GM19043 (cell line): ENCODE results near the gene PSTK.

Experiments used
- ATAC-seq: cut with Tn5 transposase; IDR thresholded peaks from one replicate; pipeline ENCODE4 v1.9.1; 2021; ENCODE audit warnings: low read depth; ENCODE audit not compliant: unreplicated experiment

PSTK gene

GRCh38 chr10:123017421-123018165 lies 37.4 kb downstream of the PSTK start:
- no peak for ATAC-seq

DNA sequence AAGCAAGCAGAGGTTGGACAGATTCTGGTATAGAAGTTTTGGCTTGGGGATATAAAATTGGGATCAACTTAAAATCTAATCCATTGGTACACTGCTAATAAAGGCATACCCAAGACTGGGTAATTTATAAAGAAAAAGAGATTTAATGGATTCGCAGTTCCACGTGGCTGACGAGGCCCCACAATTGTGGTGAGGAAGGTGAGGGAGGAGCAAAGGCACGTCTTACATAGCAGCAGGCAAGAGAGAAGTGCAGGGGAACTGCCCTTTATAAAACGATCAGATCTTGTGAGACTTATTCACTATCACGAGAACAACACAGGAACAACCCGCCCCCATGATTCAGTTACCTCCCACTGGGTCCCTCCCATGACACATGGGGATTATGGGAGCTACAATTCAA lies 38.3 kb downstream of the PSTK start:
- ATAC-seq = no peak

GRCh38 chr10:123019264-123019663 lies 39.1 kb downstream of the PSTK start:
- ATAC-seq = no peak

- no peak for ATAC-seq
Measured at GRCh38 chr10:123019941-123020703, 39.9 kb downstream of the PSTK start.

DNA sequence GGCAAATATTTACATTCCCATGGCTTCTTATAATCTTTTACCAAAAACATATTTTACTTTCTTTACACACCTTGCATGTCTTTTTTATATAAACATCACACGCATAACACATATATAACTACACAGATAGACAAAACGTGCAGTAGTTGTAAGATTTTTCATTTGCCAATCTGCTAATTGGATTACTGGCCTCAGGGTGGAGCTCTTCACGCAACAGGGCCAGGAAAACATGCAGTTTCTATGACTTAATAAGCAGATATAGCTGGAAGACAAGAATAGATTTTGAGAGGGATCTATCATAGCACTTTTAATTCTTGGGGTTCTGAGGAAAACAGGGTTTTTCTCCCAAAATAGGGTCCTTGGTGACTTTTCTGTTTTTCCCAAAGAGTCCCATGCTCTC lies 41.3 kb downstream of the PSTK start:
- ATAC-seq = no peak

DNA sequence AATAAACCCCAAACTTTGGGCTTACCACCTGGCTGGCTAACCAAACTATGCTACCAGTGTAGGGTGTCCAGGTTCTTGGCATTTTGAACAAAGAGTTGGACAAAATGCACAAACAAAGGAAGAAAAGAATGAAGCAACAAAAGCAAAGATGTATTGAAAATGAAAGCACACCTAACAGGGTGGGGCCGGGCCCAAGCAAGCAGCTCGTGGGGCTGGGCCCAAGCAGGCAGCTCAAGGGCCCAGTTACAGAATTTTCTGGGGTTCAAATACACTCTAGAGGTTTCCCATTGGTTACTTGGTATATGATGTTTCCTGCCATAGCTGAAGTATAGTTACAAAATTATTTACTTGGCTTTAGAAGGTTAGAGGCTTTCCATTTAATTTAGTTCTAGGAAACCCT lies 44.3 kb downstream of the PSTK start:
- ATAC-seq = no peak

GRCh38 chr10:123026302-123026701 lies 46.1 kb downstream of the PSTK start:
- no peak for ATAC-seq

- no peak for ATAC-seq
Measured at GRCh38 chr10:123027861-123028260, 47.7 kb downstream of the PSTK start.

GRCh38 chr10:123031124-123031523 lies 50.9 kb downstream of the PSTK start:
- ATAC-seq = no peak

DNA sequence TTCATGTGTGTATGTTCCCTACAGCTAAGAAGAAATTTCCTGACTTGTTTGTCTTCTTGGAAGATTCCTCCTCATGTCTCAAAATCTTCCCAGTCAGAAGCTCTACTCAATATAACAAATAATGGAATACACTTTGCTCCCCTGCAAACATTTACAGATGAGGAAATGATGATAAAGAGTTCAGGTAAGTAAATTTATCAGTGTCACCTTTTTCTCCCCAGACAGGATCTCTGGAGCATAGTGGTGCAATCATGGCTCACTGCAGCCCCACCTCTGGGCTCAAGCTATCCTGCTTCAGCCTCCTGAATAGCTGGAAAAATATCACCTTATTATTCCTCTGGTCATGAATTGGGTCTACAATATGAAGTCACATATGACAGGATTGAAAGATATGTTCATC lies 54.1 kb downstream of the PSTK start:
- no peak for ATAC-seq

- ATAC-seq = no peak
Measured at GRCh38 chr10:123035467-123036086, 55.4 kb downstream of the PSTK start.

DNA sequence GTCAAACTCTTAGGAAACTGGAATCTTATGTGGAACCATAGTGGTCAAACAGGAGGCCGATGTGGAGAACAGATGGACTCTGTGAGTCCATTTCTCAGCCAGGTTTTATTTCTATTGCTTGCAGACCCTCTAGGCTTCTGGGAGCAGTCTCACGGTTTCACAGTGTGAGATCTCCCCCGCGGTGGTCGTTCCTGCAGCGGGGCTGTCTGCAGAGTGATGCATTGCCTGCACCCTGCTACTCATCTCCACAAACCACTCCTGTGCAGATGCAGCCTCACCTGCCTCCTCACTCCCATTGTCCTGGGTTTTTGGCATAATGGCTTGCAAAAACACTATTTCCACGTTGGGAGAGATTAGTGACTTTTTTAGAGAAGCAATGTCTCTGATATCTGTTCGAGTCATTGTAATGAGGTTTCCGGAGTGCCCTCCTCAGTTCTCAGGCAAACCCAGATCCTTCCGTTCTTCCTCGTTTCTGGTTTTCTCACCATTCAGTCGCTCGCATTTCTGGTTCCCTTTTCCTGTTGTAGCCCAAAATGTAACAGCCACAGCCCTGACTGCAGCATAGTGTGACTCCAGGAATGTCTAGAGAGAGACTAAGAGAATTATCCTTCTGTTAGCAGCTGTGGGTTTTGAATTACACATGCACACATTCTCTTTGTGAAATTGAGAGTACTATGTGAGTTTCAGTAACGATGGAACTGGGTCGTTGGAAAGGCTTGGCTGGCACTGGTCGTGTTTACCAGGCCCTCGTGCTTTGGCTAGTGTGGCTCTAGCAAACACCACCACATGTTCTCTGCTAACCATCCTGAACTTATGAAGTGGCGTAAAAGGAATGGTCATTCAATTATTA lies 58.8 kb downstream of the PSTK start:
- ATAC-seq = no peak

- ATAC-seq = no peak
Measured at GRCh38 chr10:123039632-123039930, 59.4 kb downstream of the PSTK start.
